Psoas muscle (tissue), 8 donors: ENCODE results near the gene GDF9. TPM values are rescaled to one million over a fixed set of nuclear protein-coding genes. Genes with fewer than 3 reads are reported as not detected.

Source experiments
- ATAC-seq, 4 donors: fragments of 200-7000 bp; cut with Tn5 transposase; one replicate each; pipeline ENCODE4 v1.9.1; 2020; ENCODE audit warnings: moderate library complexity in 3 of 4, mild to moderate bottlenecking in 2 of 4
- DNase-seq, 2 donors: peaks; one replicate each; pipeline ENCODE4 v3.0.0-alpha.2; 2020
- H3K27ac ChIP-seq: fragments of 200-600 bp; one replicate; pipeline ENCODE4 v1.8.0; 2022
- H3K27me3 ChIP-seq, 3 donors: fragments of 200-600 bp in 1 of 3; one replicate each; pipeline versions ENCODE4 v1.6.1 to v1.8.0; 2013 to 2022; ENCODE audit warnings: low read length in 2 of 3, mild to moderate bottlenecking in 2 of 3, moderate library complexity in 1 of 3; ENCODE audit not compliant: insufficient read depth in 3 of 3
- H3K36me3 ChIP-seq, 2 donors: fragments of 200-600 bp in 1 of 2; one replicate each; pipeline versions ENCODE4 v1.6.1 to v1.8.0; 2013 to 2022; ENCODE audit warnings: low read depth in 1 of 2, mild to moderate bottlenecking in 1 of 2, moderate library complexity in 1 of 2; ENCODE audit not compliant: insufficient read depth in 1 of 2
- H3K4me1 ChIP-seq: fragments of 200-600 bp; one replicate; pipeline ENCODE4 v1.8.0; 2022
- H3K4me3 ChIP-seq: fragments of 200-600 bp; one replicate; pipeline ENCODE4 v1.8.0; 2022; ENCODE audit warnings: mild to moderate bottlenecking
- H3K9me3 ChIP-seq: fragments of 200-600 bp; one replicate; pipeline ENCODE4 v1.8.0; 2022
- CTCF ChIP-seq: fragments of 200-600 bp; IDR thresholded peaks from one replicate; pipeline ENCODE4 v1.8.0; 2022; ENCODE audit warnings: antibody characterized with exemption
- WGBS, 3 donors: extraction: QIAGEN DNeasy Blood & Tissue Kit; methylation state at CpG; one replicate each; pipeline versions ENCODE4 v1.1.6 to v1.1.7; 2013; 5-methylcytosine and 5-hydroxymethylcytosine counted together
- intact Hi-C, 2 donors: fragments of 100-400 bp; cut with DNase I; formaldehyde crosslinking; loops; one replicate each; pipeline versions ENCODE4 v1.11.0 to v1.14.2; 2022
- polyA plus RNA-seq, 3 donors: library from polyadenylated mRNA; stranded (reverse); fragments of 200-250 nt; gene quantifications; one replicate each; pipeline ENCODE4 v1.2.3, GENCODE V29; 2013
- total RNA-seq, 4 donors: library from RNA; stranded (reverse); fragmentation: NEBNext Ultra II Directional in 2 of 4; extraction: Animal tissue kit (Norgen Biotek cat#: 25700) in 2 of 4; gene quantifications; one replicate each; pipeline versions ENCODE4 v1.2.1 to v1.2.4, GENCODE V29; 2021 to 2023
- donor health status: healthy with polysubstance abuse.
- donor health status: DM: no; HTN: no; CAD: no; lungs with moderate emphysema.
- donor health status: Bipolar disorder and iron deficiency.
- donor health status: healthy.
- donor health status: DM: yes; HTN: yes; CAD: no.
- donor health status: DM: no; HTN: no; CAD: no.
- donor health status: DM: no; HTN: no; CAD: no.
- donor health status: DM: yes; HTN: yes; CAD: no.

Gene GDF9
- total and polyA plus RNA-seq, 7 donors, result 0.07 to 1.2 (median 0.65) TPM

- ATAC-seq (no peak), DNase-seq (no peak)
- Histone ChIP-seq H3K27me3 (peaks cover 0 to 31% (median 3%) of the 10 kb centered on the region in 3 donors), H3K36me3 (no peaks in the 10 kb centered on the region), H3K4me1 (no peaks in the 10 kb centered on the region), H3K9me3 (no peaks in the 10 kb centered on the region), H3K4me3 (peak overlapping the region; percentile 29), H3K27ac (no peak overlapping the region)
- intact Hi-C loops, result loop anchor here in 1 of 2 donors (5.0 kb wide), 2 partner anchors 166 to 296 kb away; partner anchors contain the start of gene IL13
- TF ChIP-seq CTCF, result no peak
- WGBS, 3 donors, result 81 to 91% (median 88%) methylated on average over 7 of the region's 7 CpGs
Measured at GRCh38 chr5:132823481-132824050, 42.7 kb downstream of the GDF9 start.

GRCh38 chr5:132822650-132823480 is 43.4 kb downstream of the GDF9 start:
- TF ChIP-seq CTCF, result no peak
- H3K9me3 ChIP-seq, result no peaks in the 10 kb centered on the region
- peaks cover 0 to 31% (median 3%) of the 10 kb centered on the region in 3 donors for H3K27me3 ChIP-seq
- H3K27ac ChIP-seq, result no peak overlapping the region
- intact Hi-C loops, result loop anchor here in 1 of 2 donors (5.0 kb wide), 2 partner anchors 166 to 296 kb away; partner anchors contain the start of gene IL13
- ATAC-seq (no peak), DNase-seq (no peak)
- H3K4me3 ChIP-seq, result peak overlapping the region; percentile 29
- no peaks in the 10 kb centered on the region for H3K4me1 ChIP-seq
- 34 to 40% (median 40%) methylated on average over 63 to 68 of the region's 68 CpGs for WGBS, 3 donors
- no peaks in the 10 kb centered on the region for H3K36me3 ChIP-seq

GRCh38 chr5:132821791-132822190 is 44.5 kb downstream of the GDF9 start:
- peaks cover 0 to 28% (median 3%) of the 10 kb centered on the region in 3 donors for H3K27me3 ChIP-seq
- no peak overlapping the region for H3K27ac ChIP-seq
- ATAC-seq (no peak), DNase-seq (no peak)
- no peaks in the 10 kb centered on the region for H3K4me1 ChIP-seq
- H3K9me3 ChIP-seq, result no peaks in the 10 kb centered on the region
- no peak overlapping the region for H3K4me3 ChIP-seq
- H3K36me3 ChIP-seq, result no peaks in the 10 kb centered on the region
- intact Hi-C loops, result loop anchor here in 1 of 2 donors (5.0 kb wide), 2 partner anchors 164 to 294 kb away; partner anchors contain the start of gene IL13
- TF ChIP-seq CTCF, result no peak
- whole genome bisulfite sequencing, 3 donors, result 59 to 85% (median 73%) methylated on average over 1 of the region's 1 CpG

- 89 to 98% (median 89%) methylated on average over 3 of the region's 3 CpGs for WGBS, 3 donors
- ATAC-seq, result no peak
- TF ChIP-seq CTCF, result no peak
- Histone ChIP-seq H3K36me3 (no peaks in the 10 kb centered on the region), H3K9me3 (no peaks in the 10 kb centered on the region), H3K27ac (no peak overlapping the region), H3K4me3 (no peak overlapping the region), H3K27me3 (peaks cover 0 to 26% (median 3%) of the 10 kb centered on the region in 3 donors), H3K4me1 (no peaks in the 10 kb centered on the region)
- intact Hi-C loops, result loop anchor here in 1 of 2 donors (5.0 kb wide), 2 partner anchors 164 to 294 kb away; partner anchors contain the start of gene IL13
- no peak for DNase-seq
Measured at GRCh38 chr5:132821350-132821749, 44.9 kb downstream of the GDF9 start.
